ENCODE results near the gene TBC1D8.

DNA sequence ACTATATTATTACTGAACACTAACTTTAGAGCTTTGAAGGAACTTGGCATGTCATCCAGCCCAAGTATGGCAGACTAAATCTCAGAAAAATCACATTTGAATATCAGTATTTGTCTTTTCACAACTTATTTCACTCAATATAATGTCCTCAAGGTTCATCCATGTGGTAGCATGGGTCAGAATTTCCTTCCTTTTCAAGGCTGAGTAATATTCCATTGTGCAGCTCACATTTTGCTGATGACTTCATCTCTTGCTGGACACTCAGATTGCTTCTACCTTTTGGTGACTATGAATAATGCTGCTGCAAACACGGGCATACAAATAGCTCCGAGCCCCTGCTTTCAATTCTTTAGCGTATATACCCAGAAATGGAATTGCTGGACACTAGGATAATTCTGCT, 102.4 kb downstream of the TBC1D8 start:
- no peak for TF ChIP-seq POLR2AphosphoS5 (IDR thresholded peaks at IDR 0.05; ENCODE audit: low read depth)
- TF ChIP-seq, protein P1, sequence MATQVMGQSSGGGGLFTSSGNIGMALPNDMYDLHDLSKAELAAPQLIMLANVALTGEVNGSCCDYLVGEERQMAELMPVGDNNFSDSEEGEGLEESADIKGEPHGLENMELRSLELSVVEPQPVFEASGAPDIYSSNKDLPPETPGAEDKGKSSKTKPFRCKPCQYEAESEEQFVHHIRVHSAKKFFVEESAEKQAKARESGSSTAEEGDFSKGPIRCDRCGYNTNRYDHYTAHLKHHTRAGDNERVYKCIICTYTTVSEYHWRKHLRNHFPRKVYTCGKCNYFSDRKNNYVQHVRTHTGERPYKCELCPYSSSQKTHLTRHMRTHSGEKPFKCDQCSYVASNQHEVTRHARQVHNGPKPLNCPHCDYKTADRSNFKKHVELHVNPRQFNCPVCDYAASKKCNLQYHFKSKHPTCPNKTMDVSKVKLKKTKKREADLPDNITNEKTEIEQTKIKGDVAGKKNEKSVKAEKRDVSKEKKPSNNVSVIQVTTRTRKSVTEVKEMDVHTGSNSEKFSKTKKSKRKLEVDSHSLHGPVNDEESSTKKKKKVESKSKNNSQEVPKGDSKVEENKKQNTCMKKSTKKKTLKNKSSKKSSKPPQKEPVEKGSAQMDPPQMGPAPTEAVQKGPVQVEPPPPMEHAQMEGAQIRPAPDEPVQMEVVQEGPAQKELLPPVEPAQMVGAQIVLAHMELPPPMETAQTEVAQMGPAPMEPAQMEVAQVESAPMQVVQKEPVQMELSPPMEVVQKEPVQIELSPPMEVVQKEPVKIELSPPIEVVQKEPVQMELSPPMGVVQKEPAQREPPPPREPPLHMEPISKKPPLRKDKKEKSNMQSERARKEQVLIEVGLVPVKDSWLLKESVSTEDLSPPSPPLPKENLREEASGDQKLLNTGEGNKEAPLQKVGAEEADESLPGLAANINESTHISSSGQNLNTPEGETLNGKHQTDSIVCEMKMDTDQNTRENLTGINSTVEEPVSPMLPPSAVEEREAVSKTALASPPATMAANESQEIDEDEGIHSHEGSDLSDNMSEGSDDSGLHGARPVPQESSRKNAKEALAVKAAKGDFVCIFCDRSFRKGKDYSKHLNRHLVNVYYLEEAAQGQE (IDR thresholded peaks at IDR 0.05; ENCODE audit: insufficient replicate concordance, low read depth) = no peak
- TF ChIP-seq, protein P2, sequence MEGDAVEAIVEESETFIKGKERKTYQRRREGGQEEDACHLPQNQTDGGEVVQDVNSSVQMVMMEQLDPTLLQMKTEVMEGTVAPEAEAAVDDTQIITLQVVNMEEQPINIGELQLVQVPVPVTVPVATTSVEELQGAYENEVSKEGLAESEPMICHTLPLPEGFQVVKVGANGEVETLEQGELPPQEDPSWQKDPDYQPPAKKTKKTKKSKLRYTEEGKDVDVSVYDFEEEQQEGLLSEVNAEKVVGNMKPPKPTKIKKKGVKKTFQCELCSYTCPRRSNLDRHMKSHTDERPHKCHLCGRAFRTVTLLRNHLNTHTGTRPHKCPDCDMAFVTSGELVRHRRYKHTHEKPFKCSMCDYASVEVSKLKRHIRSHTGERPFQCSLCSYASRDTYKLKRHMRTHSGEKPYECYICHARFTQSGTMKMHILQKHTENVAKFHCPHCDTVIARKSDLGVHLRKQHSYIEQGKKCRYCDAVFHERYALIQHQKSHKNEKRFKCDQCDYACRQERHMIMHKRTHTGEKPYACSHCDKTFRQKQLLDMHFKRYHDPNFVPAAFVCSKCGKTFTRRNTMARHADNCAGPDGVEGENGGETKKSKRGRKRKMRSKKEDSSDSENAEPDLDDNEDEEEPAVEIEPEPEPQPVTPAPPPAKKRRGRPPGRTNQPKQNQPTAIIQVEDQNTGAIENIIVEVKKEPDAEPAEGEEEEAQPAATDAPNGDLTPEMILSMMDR (IDR thresholded peaks at IDR 0.05; ENCODE audit: insufficient read depth, low read length) = no peak

All from HL-60 (cell line).